Measurements from ENCODE around the gene MATR3.

MATR3 gene

GRCh38 chr5:139272471-139273321, 20.8 kb upstream of the MATR3 start:
- peak in 1 of 3 experiments; percentile 4 for DNase-seq

GRCh38 chr5:139273322-139273571, 20.3 kb upstream of the MATR3 start:
- DNase-seq: no peak

GRCh38 chr5:139273572-139274289, 19.8 kb upstream of the MATR3 start:
- peak; percentile 82 to 90 (median 88) for DNase-seq

- DNase-seq: no peak
Observed at GRCh38 chr5:139275536-139275935, 18.0 kb upstream of the MATR3 start.

- no peak for DNase-seq
Observed at GRCh38 chr5:139275956-139276355, 17.6 kb upstream of the MATR3 start.

GRCh38 chr5:139276426-139276825, 17.1 kb upstream of the MATR3 start:
- DNase-seq: no peak

- no peak for DNase-seq
Observed at GRCh38 chr5:139277171-139277570, 16.4 kb upstream of the MATR3 start.

GRCh38 chr5:139278540-139279274, 14.8 kb upstream of the MATR3 start:
- no peak for DNase-seq

GRCh38 chr5:139282197-139282557, 11.4 kb upstream of the MATR3 start:
- no peak for DNase-seq

- DNase-seq: no peak
Observed at GRCh38 chr5:139283252-139284166, 10.0 kb upstream of the MATR3 start.

- DNase-seq: no peak
Observed at GRCh38 chr5:139284295-139284694, 9.2 kb upstream of the MATR3 start.

- no peak for DNase-seq
Observed at GRCh38 chr5:139285651-139286392, 7.7 kb upstream of the MATR3 start.

GRCh38 chr5:139287890-139288635, 5.5 kb upstream of the MATR3 start:
- DNase-seq: no peak

GRCh38 chr5:139291051-139291450, 2.5 kb upstream of the MATR3 start:
- DNase-seq: no peak

GRCh38 chr5:139293202-139293506, 386 bp upstream of the MATR3 start:
- no peak for DNase-seq

- peak; percentile 72 to 87 (median 73) for DNase-seq
Observed at GRCh38 chr5:139294374-139295165, 1.0 kb downstream of the MATR3 start.

GRCh38 chr5:139295346-139296057, 2.0 kb downstream of the MATR3 start:
- DNase-seq: peak in 1 of 3 experiments; percentile 19

- no peak for DNase-seq
Observed at GRCh38 chr5:139296198-139296597, 2.7 kb downstream of the MATR3 start.

- no peak for DNase-seq
Observed at GRCh38 chr5:139296862-139297326, 3.4 kb downstream of the MATR3 start.

All from NCI-H1417 (cell line).